Measurements from ENCODE around the gene ZNF555. TPM values are rescaled to one million over a fixed set of nuclear protein-coding genes. Genes with fewer than 3 reads are reported as not detected.

The ZNF555 gene
- total RNA-seq, 2 experiments from 2014 or later = 2.3 to 2.4 TPM

GRCh38 chr19:2847507-2847906, 6.2 kb downstream of the ZNF555 start:
- Mint-ChIP-seq H3K27me3 (no peaks in the 10 kb centered on the region), H3K27ac (no peak overlapping the region), H3K4me3 (no peak overlapping the region), H3K9me3 (peaks cover 4% of the 10 kb centered on the region), H3K4me1 (ENCODE audit: low read depth) (peaks cover 24% of the 10 kb centered on the region), H3K36me3 (ENCODE audit: low read depth) (peaks cover 73% of the 10 kb centered on the region)
- no peaks in the 10 kb centered on the region for H3K27me3 ChIP-seq (ENCODE audit: control insufficient read depth in 1 of 2, insufficient read depth in 2 of 2, low read length in 2 of 2)
- DNase-seq = no peak
- CTCF ChIA-PET = no interaction called here
- POLR2A ChIA-PET = no interaction called here
- peaks cover 19% of the 10 kb centered on the region for H3K4me1 ChIP-seq (ENCODE audit: insufficient read depth, low read length)
- ATAC-seq (ENCODE audit: poor library complexity) = no peak
- peaks cover 9 to 24% of the 10 kb centered on the region in 2 experiments for H3K9me3 ChIP-seq (ENCODE audit: control insufficient read depth in 1 of 2, insufficient read depth in 1 of 2, low read length in 2 of 2)
- no peak overlapping the region for H3K4me3 ChIP-seq (ENCODE audit: low read length)
- TF ChIP-seq, protein P1, sequence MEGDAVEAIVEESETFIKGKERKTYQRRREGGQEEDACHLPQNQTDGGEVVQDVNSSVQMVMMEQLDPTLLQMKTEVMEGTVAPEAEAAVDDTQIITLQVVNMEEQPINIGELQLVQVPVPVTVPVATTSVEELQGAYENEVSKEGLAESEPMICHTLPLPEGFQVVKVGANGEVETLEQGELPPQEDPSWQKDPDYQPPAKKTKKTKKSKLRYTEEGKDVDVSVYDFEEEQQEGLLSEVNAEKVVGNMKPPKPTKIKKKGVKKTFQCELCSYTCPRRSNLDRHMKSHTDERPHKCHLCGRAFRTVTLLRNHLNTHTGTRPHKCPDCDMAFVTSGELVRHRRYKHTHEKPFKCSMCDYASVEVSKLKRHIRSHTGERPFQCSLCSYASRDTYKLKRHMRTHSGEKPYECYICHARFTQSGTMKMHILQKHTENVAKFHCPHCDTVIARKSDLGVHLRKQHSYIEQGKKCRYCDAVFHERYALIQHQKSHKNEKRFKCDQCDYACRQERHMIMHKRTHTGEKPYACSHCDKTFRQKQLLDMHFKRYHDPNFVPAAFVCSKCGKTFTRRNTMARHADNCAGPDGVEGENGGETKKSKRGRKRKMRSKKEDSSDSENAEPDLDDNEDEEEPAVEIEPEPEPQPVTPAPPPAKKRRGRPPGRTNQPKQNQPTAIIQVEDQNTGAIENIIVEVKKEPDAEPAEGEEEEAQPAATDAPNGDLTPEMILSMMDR (IDR thresholded peaks at IDR 0.05) = no peak
- no peak overlapping the region for H3K27ac ChIP-seq (ENCODE audit: low read depth in 1 of 2, low read length in 2 of 2)
- H3K36me3 ChIP-seq (ENCODE audit: insufficient read depth, low read length) = peaks cover 18% of the 10 kb centered on the region
- intact Hi-C loops (cut with DNase I, micrococcal nuclease) = no loop called here

GRCh38 chr19:2848616-2849015, 7.3 kb downstream of the ZNF555 start:
- TF ChIP-seq, protein P1 (IDR thresholded peaks at IDR 0.05) = no peak
- Mint-ChIP-seq H3K27ac (no peak overlapping the region), H3K4me1 (ENCODE audit: low read depth) (peaks cover 13% of the 10 kb centered on the region), H3K9me3 (peaks cover 9% of the 10 kb centered on the region), H3K36me3 (ENCODE audit: low read depth) (peaks cover 77% of the 10 kb centered on the region), H3K4me3 (no peak overlapping the region), H3K27me3 (no peaks in the 10 kb centered on the region)
- POLR2A ChIA-PET = no interaction called here
- ATAC-seq (ENCODE audit: poor library complexity) = no peak
- CTCF ChIA-PET = no interaction called here
- no peak overlapping the region for H3K4me3 ChIP-seq (ENCODE audit: low read length)
- intact Hi-C loops (cut with DNase I, micrococcal nuclease) = no loop called here
- H3K4me1 ChIP-seq (ENCODE audit: insufficient read depth, low read length) = peaks cover 11% of the 10 kb centered on the region
- H3K27ac ChIP-seq (ENCODE audit: low read depth in 1 of 2, low read length in 2 of 2) = no peak overlapping the region
- H3K36me3 ChIP-seq (ENCODE audit: insufficient read depth, low read length) = peaks cover 29% of the 10 kb centered on the region
- peaks cover 9 to 35% of the 10 kb centered on the region in 2 experiments for H3K9me3 ChIP-seq (ENCODE audit: control insufficient read depth in 1 of 2, insufficient read depth in 1 of 2, low read length in 2 of 2)
- DNase-seq = no peak
- H3K27me3 ChIP-seq (ENCODE audit: control insufficient read depth in 1 of 2, insufficient read depth in 2 of 2, low read length in 2 of 2) = no peaks in the 10 kb centered on the region

- H3K9me3 ChIP-seq (ENCODE audit: control insufficient read depth in 1 of 2, insufficient read depth in 1 of 2, low read length in 2 of 2) = peaks cover 9 to 38% of the 10 kb centered on the region in 2 experiments
- no peak for ATAC-seq (ENCODE audit: poor library complexity)
- CTCF ChIA-PET = interaction anchor here (0.5 to 1.6 kb wide), 2 partner anchors 9 to 314 kb away, joined by 3 to 5 read pairs; partner anchors contain the start of gene ZNF555
These were observed 9.1 kb downstream of the ZNF555 start for GRCh38 chr19:2850256-2850925.

More at GRCh38 chr19:2850256-2850925, 9.1 kb downstream of the ZNF555 start:
- no peak overlapping the region for H3K4me3 ChIP-seq (ENCODE audit: low read length)
- TF ChIP-seq, protein P1 (IDR thresholded peaks at IDR 0.05) = no peak
- Mint-ChIP-seq H3K27me3 (no peaks in the 10 kb centered on the region), H3K36me3 (ENCODE audit: low read depth) (peaks cover 88% of the 10 kb centered on the region), H3K27ac (peak overlapping the region; percentile 13), H3K9me3 (peaks cover 20% of the 10 kb centered on the region), H3K4me3 (no peak overlapping the region), H3K4me1 (ENCODE audit: low read depth) (peaks cover 18% of the 10 kb centered on the region)
- intact Hi-C loops (cut with DNase I, micrococcal nuclease) = no loop called here
- H3K36me3 ChIP-seq (ENCODE audit: insufficient read depth, low read length) = peaks cover 32% of the 10 kb centered on the region
- POLR2A ChIA-PET = interaction anchor here (1.5 kb wide), 1 partner anchor 9 kb away, joined by 7 read pairs; the partner anchor contains the start of gene ZNF555
- H3K4me1 ChIP-seq (ENCODE audit: insufficient read depth, low read length) = peaks cover 15% of the 10 kb centered on the region
- peak in 2 of 14 experiments; percentile 14 to 22 for DNase-seq
- no peak overlapping the region for H3K27ac ChIP-seq (ENCODE audit: low read depth in 1 of 2, low read length in 2 of 2)
- no peaks in the 10 kb centered on the region for H3K27me3 ChIP-seq (ENCODE audit: control insufficient read depth in 1 of 2, insufficient read depth in 2 of 2, low read length in 2 of 2)
